SK-N-MC (cell line): Measurements from ENCODE around the gene CTAGE9.

ENCODE experiments used
- EZH2 ChIP-seq: fragments of 200-600 bp; sonication (generic); IDR thresholded peaks from one replicate; pipeline ENCODE4 v1.6.1; 2017; ENCODE audit warnings: antibody characterized with exemption
- FOXP2 ChIP-seq: optimal IDR thresholded peaks from 2 replicates; pipeline ENCODE3; 2011; ENCODE audit warnings: mild to moderate bottlenecking, moderate library complexity; ENCODE audit not compliant: insufficient read depth; ENCODE audit errors: extremely low read length, control extremely low read depth
- POLR2AphosphoS5 ChIP-seq: IDR thresholded peaks from 2 replicates; pipeline ENCODE4 v1.6.1; 2012; ENCODE audit warnings: mild to moderate bottlenecking, low read depth, low read length, borderline replicate concordance

GRCh38 chr6:131741688-131742393 is 31.0 kb upstream of the CTAGE9 start:
- TF ChIP-seq EZH2 = no peak
- no peak for TF ChIP-seq POLR2AphosphoS5
- TF ChIP-seq FOXP2 = no peak
